Activated T-cell treated with anti-CD3 and anti-CD28 coated beads, Interleukin-2, amount 50 U/mL, for 4 hours (primary cell): Measurements from ENCODE around the gene GULP1. TPM values are rescaled to one million over a fixed set of nuclear protein-coding genes. Genes with fewer than 3 reads are reported as not detected.
"Not testable (repeated sequence)": the region's sequence is repeated elsewhere in the genome, so short reads cannot be mapped to it uniquely, and the experiment has no call there.

Experiments
- ATAC-seq, 2 donors: fragments of 200-7000 bp; cut with Tn5 transposase; one replicate each; pipeline ENCODE4 v1.10.0; 2021
- DNase-seq: peaks from one replicate; pipeline ENCODE4 v3.0.0-alpha.2; 2020
- H3K27me3 Mint-ChIP-seq: one replicate; pipeline ENCODE4 v1.8.0; 2021; ENCODE audit warnings: low read depth, mixed read lengths
- H3K36me3 Mint-ChIP-seq: one replicate; pipeline ENCODE4 v1.8.0; 2022; ENCODE audit warnings: mixed read lengths; ENCODE audit not compliant: insufficient read depth
- H3K4me1 Mint-ChIP-seq: one replicate; pipeline ENCODE4 v1.8.0; 2021; ENCODE audit warnings: low read depth, mixed read lengths
- H3K4me3 Mint-ChIP-seq: one replicate; pipeline ENCODE4 v1.8.0; 2021; ENCODE audit warnings: mild to moderate bottlenecking, moderate library complexity, mixed read lengths
- H3K9me3 Mint-ChIP-seq: one replicate; pipeline ENCODE4 v1.8.0; 2021; ENCODE audit warnings: mixed read lengths
- total RNA-seq, 3 donors: library from RNA; stranded (reverse); gene quantifications; one replicate each; pipeline ENCODE4 v1.2.1, GENCODE V29; 2021

The GULP1 gene
- total RNA-seq, 3 donors from 2014 or later: 0.43 to 0.61 TPM; not detected in 1

DNA sequence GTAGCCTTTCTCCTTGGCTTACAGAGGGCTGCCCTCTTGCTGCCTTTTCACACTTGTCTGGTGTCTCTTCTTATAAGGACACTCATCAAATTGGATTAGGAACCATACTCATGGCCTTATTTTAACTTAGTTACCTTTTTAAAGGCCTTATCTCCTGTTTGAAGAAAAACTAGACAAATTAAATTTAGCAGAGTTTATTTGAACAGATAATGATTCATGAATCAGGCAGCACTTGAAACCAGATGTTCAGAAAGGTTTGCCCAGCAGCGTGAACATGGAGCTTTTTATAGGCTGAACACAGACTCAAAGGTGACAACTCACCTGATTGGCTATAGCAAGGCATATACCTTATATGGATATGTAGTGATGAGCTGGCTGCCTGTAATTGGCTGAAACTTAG is 238.0 kb downstream of the GULP1 start:
- no peaks in the 10 kb centered on the region for H3K36me3 Mint-ChIP-seq
- no peaks in the 10 kb centered on the region for H3K9me3 Mint-ChIP-seq
- no peaks in the 10 kb centered on the region for H3K4me1 Mint-ChIP-seq
- ATAC-seq (no peak), DNase-seq (no peak)
- no peak overlapping the region for H3K4me3 Mint-ChIP-seq
- H3K27me3 Mint-ChIP-seq: no peaks in the 10 kb centered on the region

DNA sequence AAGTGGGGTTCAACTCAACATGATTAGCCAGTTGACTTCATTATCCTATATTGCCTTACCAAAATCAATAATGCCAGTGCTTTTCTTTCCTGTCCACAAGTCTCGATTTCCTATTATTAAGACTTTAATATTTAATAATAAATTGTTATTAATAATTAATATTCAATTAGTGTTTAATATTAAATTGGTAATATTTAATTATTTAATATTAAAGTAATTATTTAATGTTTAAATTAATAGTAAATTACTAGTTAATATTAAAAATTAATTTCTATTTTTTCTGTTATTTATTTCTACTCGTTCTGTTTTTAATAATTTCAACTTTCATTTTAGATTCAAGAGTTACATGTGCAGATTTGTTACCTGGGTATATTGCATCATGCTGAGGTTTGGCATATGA is 243.2 kb downstream of the GULP1 start:
- Mint-ChIP-seq H3K36me3 (no peaks in the 10 kb centered on the region), H3K4me1 (no peaks in the 10 kb centered on the region), H3K4me3 (no peak overlapping the region), H3K9me3 (no peaks in the 10 kb centered on the region), H3K27me3 (no peaks in the 10 kb centered on the region)
- no peak for ATAC-seq
- DNase-seq: no peak

DNA sequence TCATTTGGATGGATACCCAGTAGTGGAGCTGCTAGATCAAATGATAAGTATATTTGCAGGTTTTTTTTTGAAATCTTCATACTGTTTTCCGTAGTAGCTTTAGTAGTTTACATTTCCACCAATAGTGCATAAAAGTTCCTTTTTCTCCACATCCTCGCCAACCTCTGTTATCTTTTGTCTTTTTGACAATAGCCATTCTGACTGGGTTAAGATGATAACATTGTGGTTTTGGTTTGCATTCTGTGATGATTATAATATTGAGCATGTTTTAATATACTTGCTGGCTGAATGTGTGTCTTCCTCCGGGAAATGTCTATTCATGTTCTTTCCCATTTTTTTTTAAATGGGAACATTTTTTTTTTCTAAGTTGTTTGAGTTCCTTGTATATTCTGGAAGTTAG is 260.0 kb downstream of the GULP1 start:
- ATAC-seq (no peak), DNase-seq (no peak)
- no peaks in the 10 kb centered on the region for H3K36me3 Mint-ChIP-seq
- H3K4me1 Mint-ChIP-seq: no peaks in the 10 kb centered on the region
- H3K4me3 Mint-ChIP-seq: no peak overlapping the region
- H3K27me3 Mint-ChIP-seq: no peaks in the 10 kb centered on the region
- H3K9me3 Mint-ChIP-seq: no peaks in the 10 kb centered on the region

DNA sequence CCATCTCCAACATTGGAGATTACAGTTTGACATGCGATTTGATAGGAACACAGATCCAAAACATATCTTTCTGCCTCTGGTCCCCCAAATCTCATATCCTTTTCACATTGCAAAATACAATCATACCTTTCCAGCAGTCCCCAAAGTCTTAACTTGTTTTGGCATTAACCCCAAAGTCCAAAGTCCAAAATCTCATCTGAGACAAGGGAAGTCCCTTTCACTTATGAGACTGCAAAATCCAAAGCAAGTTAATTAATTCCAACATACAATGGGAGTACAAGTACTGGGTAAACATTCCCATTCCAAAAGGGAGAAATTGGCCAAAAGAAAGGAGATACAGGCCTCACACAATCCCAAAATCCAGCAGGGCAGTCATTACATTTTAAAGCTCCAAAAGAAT is 265.4 kb downstream of the GULP1 start:
- DNase-seq: no peak
- no peak for ATAC-seq
- H3K36me3 Mint-ChIP-seq: no peaks in the 10 kb centered on the region
- H3K9me3 Mint-ChIP-seq: peaks cover 7% of the 10 kb centered on the region
- H3K27me3 Mint-ChIP-seq: no peaks in the 10 kb centered on the region
- H3K4me1 Mint-ChIP-seq: no peaks in the 10 kb centered on the region
- no peak overlapping the region for H3K4me3 Mint-ChIP-seq

DNA sequence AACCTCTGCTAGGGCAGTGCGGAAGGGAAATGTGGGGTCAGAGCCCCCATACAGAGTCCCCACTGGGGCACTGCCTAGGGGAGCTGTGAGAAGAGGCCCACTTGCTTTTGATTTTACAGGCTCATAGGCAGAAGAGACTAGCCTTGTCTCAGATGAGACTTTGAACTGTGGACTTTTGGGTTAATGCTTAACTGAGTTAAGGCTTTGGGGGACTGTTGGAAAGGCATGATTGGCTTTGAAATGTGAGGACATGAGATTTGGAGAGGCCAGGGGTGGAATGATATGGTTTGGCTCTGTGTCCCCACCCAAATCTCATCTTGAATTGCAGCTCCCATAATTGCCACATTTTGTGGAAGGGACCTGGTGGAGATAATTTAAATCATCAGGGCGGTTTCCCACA is 267.8 kb downstream of the GULP1 start:
- ATAC-seq, H3K9me3 Mint-ChIP-seq, DNase-seq, H3K27me3 Mint-ChIP-seq, H3K4me1 Mint-ChIP-seq, H3K4me3 Mint-ChIP-seq, H3K36me3 Mint-ChIP-seq: not testable (repeated sequence)

DNA sequence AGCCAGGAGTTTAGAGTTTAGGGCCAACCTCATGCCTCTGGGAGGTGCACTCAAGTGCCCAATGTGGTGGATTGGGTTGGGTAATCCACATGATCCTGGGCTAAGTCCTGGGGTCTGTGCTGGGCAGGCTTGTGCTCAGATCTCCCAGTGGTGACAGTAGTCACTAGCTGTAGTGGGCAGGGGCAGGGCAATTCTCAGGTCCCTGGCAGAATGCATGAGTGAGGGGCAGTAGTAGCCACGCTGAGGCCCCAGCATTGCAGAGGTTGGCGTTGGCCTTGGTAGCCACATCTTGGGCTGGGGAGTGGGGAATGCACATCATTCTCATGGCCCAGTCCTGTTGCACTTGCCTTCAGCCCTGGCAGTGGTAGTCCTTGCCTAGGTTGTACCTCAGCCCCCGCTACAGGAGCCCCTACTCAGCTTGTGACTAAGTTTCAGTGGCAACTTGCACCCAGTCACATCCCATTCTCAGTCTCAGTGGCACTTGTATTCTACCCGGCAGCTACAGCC is 269.9 kb downstream of the GULP1 start:
- H3K4me3 Mint-ChIP-seq: no peak overlapping the region

DNA sequence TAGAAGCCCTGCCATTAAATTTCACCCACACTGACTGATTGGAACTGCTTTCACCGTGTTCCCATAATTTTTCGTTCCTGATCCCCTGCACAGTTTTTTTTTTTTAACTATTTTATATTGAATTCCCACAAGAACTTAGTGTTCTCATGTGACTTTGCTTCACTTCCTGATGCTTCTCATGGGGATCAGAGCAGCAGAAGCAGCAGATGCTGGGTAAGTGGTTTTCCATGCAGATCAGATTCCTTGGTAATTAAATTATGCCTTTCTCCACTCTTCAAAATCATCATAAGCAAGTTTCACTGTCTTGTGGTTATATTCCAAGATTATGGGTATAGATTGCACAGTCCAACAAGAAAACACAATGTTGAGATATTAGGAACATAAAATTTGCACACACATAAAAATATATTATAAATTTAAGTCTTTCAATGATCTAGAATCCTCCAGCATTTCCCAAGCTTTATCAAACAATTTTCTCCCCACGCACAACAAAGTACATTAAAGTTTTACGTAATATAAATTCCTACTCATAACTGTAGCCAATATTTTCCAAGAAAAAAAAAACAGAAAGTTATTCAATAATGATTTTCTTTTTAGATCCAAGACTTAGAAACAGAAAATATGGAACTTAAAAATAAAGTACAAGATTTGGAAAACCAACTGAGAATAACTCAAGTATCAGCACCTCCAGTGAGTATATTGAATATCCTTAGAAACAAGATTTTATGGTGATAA is 277.9 kb downstream of the GULP1 start:
- DNase-seq: no peak
- Mint-ChIP-seq H3K4me3 (no peak overlapping the region), H3K9me3 (no peaks in the 10 kb centered on the region), H3K36me3 (no peaks in the 10 kb centered on the region), H3K4me1 (no peaks in the 10 kb centered on the region), H3K27me3 (no peaks in the 10 kb centered on the region)
- no peak for ATAC-seq

More for the DNA sequence above, 269.9 kb downstream of the GULP1 start:
- Mint-ChIP-seq H3K36me3 (no peaks in the 10 kb centered on the region), H3K4me1 (no peaks in the 10 kb centered on the region), H3K9me3 (peaks cover 7% of the 10 kb centered on the region), H3K27me3 (no peaks in the 10 kb centered on the region)
- DNase-seq: no peak
- no peak for ATAC-seq

DNA sequence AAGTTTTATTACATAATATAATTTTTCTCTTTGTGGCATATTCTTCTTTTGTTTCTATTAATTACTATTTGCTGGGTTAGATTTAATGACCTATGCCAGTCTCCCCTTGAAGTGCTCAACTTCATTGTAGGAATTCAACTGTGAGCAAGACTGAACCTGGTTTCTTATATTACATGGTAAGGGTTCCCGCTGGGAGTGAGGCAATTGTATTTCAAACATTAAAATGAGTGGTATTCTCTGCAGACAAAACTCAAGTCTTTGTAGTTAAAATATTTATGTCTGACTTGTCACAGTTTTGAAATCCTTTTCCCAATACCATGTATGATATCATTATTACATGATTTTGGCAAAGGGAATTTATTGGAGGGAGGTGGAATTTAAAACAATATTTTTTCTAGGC is 278.7 kb downstream of the GULP1 start:
- H3K9me3 Mint-ChIP-seq: no peaks in the 10 kb centered on the region
- no peaks in the 10 kb centered on the region for H3K27me3 Mint-ChIP-seq
- no peaks in the 10 kb centered on the region for H3K4me1 Mint-ChIP-seq
- H3K36me3 Mint-ChIP-seq: no peaks in the 10 kb centered on the region
- DNase-seq: no peak
- no peak for ATAC-seq
- no peak overlapping the region for H3K4me3 Mint-ChIP-seq

DNA sequence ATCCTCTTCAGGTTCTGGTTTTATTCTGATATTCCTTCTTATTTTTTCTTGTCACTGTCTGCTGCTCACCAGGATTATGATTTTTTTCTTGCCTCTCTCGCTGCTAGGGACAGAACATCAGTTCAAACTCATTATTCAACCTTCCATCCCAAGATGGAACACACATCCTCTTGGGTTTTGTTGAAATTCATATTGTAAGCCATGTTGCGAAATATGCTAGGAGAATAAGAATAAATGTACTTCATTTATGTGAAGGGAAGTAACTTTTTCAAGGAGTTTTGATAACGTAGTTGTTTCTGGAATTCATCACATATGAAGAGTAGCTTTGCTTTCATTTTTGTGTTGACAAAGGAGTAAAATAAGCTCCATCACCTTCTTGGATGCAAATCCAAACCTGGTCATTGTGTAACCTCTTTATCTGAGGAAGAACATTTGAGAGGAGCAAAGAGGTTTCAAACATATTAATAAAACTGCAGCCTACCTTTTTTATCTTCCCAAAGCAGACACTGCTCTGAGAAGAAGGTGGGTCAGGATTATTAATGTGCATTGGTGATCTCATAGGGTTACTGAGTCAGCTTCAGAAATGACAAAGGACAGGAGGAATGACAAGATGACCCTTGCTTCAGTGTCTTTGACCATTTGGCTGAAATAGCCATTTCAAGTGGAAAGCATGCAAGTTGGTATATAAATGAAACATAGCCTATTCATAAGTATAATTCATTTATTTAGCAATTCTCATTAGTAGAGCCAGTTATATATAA is 280.0 kb downstream of the GULP1 start:
- Mint-ChIP-seq H3K4me1 (no peaks in the 10 kb centered on the region), H3K9me3 (no peaks in the 10 kb centered on the region), H3K36me3 (no peaks in the 10 kb centered on the region), H3K27me3 (no peaks in the 10 kb centered on the region), H3K4me3 (no peak overlapping the region)
- ATAC-seq (no peak), DNase-seq (no peak)

DNA sequence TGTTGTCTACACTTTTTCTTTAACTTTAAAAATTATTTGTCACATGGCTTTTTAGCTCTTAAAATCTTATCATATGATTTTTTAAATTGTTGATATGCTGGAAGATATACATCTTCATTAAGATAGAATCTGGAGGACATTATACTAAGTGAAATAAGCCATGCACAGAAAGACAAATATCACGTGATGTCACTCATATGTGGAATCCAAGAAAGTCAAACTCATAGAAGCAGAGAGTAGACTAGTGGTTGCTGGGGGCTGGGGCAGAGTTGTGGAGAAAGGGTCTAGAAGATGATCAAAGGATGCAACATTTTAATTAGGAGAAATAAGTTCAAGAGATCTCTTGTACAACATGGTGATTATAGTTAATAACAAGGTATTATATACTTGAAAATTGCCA is 280.9 kb downstream of the GULP1 start:
- no peaks in the 10 kb centered on the region for H3K36me3 Mint-ChIP-seq
- H3K4me3 Mint-ChIP-seq: no peak overlapping the region
- H3K27me3 Mint-ChIP-seq: no peaks in the 10 kb centered on the region
- DNase-seq (no peak), ATAC-seq (no peak)
- no peaks in the 10 kb centered on the region for H3K4me1 Mint-ChIP-seq
- H3K9me3 Mint-ChIP-seq: no peaks in the 10 kb centered on the region

DNA sequence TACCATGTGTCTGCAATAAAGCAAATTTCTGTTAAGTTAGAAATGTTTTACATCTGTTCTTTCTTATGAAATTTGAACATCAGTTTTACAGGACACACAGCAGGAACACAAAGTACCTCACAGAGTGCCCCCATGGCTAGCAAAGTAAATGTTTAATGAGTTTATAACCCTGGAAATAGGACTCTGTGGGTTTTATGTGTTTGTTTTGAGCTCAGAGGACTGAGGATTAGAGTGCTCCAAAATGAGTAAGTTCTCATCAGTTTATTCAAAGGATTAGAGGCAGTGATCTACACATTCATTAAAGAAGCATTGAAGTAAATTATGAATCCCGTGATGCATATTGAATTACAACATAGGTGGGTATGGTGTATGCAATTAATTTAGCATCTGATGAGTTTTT is 281.8 kb downstream of the GULP1 start:
- no peaks in the 10 kb centered on the region for H3K36me3 Mint-ChIP-seq
- no peaks in the 10 kb centered on the region for H3K9me3 Mint-ChIP-seq
- H3K27me3 Mint-ChIP-seq: no peaks in the 10 kb centered on the region

DNA sequence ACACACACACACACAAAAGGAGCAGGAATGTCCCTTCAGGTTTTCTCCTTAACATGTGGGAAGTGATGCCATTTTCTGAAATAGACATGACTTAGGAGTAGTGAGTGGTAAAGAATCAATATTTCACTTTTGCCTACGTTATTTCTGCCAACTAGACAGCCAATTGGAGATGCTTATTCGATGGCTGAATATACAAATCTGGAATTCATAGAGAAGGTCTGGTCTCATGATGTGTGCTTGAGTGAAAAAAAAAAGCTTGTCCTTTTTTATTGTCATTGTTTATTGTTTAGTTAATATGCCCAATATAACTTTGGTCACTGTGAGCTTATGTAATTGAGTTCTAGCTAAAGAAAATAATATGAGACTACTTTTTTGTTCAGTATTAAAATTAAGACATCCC is 284.3 kb downstream of the GULP1 start:
- no peaks in the 10 kb centered on the region for H3K4me1 Mint-ChIP-seq
- no peaks in the 10 kb centered on the region for H3K36me3 Mint-ChIP-seq
- no peaks in the 10 kb centered on the region for H3K27me3 Mint-ChIP-seq
- no peak for DNase-seq
- no peak overlapping the region for H3K4me3 Mint-ChIP-seq
- no peaks in the 10 kb centered on the region for H3K9me3 Mint-ChIP-seq
- no peak for ATAC-seq

More for the DNA sequence above, 281.8 kb downstream of the GULP1 start:
- no peak for ATAC-seq
- Mint-ChIP-seq H3K4me3 (no peak overlapping the region), H3K4me1 (no peaks in the 10 kb centered on the region)
- DNase-seq: no peak

DNA sequence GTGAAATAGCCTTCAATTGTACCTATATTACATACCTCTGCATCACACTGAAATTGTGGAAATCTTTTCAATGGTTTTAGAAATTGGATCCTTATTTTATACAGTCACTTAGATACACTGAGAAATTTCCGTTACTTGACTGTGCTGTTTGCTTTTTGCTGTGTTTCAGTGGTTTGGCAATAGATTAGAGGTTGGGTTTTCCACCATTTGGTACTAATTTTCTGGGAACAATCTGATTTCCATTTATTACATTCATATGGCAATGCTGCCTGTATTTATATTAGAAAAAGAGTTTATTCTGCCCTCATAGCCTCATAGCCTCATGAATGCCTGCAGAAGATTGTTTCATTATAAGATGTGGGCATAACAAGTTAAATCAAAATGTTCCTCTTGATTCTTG is 285.0 kb downstream of the GULP1 start:
- Mint-ChIP-seq H3K27me3 (no peaks in the 10 kb centered on the region), H3K9me3 (no peaks in the 10 kb centered on the region), H3K4me3 (no peak overlapping the region), H3K4me1 (no peaks in the 10 kb centered on the region), H3K36me3 (no peaks in the 10 kb centered on the region)
- no peak for ATAC-seq
- DNase-seq: no peak

DNA sequence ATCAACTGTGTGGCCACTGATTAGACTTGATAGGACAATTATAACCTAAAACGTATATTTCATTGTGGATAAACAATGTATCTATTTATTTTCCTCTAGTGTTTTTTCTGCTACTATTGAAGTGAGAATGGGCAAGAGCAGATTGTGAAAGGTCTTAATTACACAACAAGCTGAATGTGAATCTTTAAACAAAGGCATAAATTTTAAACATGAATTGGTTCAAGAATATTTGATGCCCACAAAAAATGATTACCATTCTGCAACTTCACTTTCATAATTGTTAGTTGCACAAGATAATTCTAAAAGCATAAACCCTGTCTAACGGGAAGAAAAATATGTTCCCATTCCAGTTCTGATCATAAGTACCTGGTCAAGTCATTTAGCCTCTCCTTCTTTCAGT is 285.6 kb downstream of the GULP1 start:
- Mint-ChIP-seq H3K36me3 (no peaks in the 10 kb centered on the region), H3K4me3 (no peak overlapping the region), H3K27me3 (no peaks in the 10 kb centered on the region), H3K4me1 (no peaks in the 10 kb centered on the region), H3K9me3 (no peaks in the 10 kb centered on the region)
- DNase-seq (no peak), ATAC-seq (no peak)

DNA sequence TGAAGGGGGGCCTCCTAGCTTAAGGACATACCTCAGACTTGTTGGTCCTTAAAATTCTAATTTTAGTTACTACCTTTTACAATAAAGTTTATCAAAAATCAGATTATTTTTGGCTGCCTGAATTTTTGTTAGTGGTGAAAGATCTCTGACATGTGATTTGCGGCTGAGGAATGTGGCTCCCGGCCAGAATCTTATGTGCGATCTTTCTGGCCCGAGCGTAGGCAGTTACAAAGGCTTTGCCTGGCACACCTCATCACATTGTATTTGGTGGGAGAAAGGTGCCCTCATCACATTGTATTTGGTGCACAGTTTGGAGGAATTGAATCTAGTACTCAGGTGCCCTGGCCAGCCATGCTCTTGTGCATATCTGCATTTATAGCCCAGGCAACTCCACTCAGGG is 289.1 kb downstream of the GULP1 start:
- ATAC-seq (no peak), DNase-seq (no peak)
- no peaks in the 10 kb centered on the region for H3K27me3 Mint-ChIP-seq
- H3K9me3 Mint-ChIP-seq: no peaks in the 10 kb centered on the region
- H3K36me3 Mint-ChIP-seq: no peaks in the 10 kb centered on the region
- H3K4me3 Mint-ChIP-seq: no peak overlapping the region
- H3K4me1 Mint-ChIP-seq: no peaks in the 10 kb centered on the region
